PC-9 (cell line): ENCODE results near the gene VWA8. TPM values are rescaled to one million over a fixed set of nuclear protein-coding genes. Genes with fewer than 3 reads are reported as not detected.

Experiments used
- BruUV-seq: library from RNA; stranded (reverse); fragments of 400-500 nt; replicated peaks from 2 replicates; lab custom pipeline; 2021; lab: Mats Ljungman, UMichigan
- CTCF ChIA-PET: fragments of 300-600 bp; sonication (Branson Sonifier 250); formaldehyde crosslinking; loops from one replicate; lab custom pipeline; 2022; ENCODE audit warnings: antibody characterized with exemption; lab: Charles Lee
- POLR2A ChIA-PET: fragments of 300-600 bp; sonication (Branson Sonifier 250); formaldehyde crosslinking; loops from one replicate; lab custom pipeline; 2022; ENCODE audit warnings: antibody characterized with exemption; ENCODE audit not compliant: unreplicated experiment; lab: Charles Lee
- DNase-seq, 2 experiments: peaks; one replicate each; pipeline versions ENCODE4 v3.0.0 to v3.0.0-alpha.2; 2015 to 2022; ENCODE audit warnings: mixed read lengths in 1 of 2
- H2AFZ ChIP-seq: fragments of 200-600 bp; sonication (generic); 2 replicates; pipeline ENCODE4 v1.8.1; 2017; ENCODE audit warnings: antibody characterized with exemption
- H3F3A ChIP-seq: fragments of 200-600 bp; sonication (generic); 2 replicates; pipeline ENCODE4 v1.8.1; 2017; ENCODE audit warnings: antibody characterized with exemption, mild to moderate bottlenecking, low read depth; ENCODE audit not compliant: insufficient read depth
- H3K27ac ChIP-seq: fragments of 200-600 bp; sonication (generic); 2 replicates; pipeline ENCODE4 v1.6.1; 2016; ENCODE audit warnings: mixed run types
- H3K27me3 ChIP-seq: fragments of 200-600 bp; sonication (generic); 2 replicates; pipeline ENCODE4 v1.6.1; 2016; ENCODE audit warnings: low read depth, mixed run types; ENCODE audit not compliant: insufficient read depth
- H3K36me3 ChIP-seq: fragments of 200-600 bp; sonication (generic); 2 replicates; pipeline ENCODE4 v1.6.1; 2016; ENCODE audit warnings: low read depth, mixed run types
- H3K4me1 ChIP-seq: fragments of 200-600 bp; sonication (generic); replicated peaks from 2 replicates; pipeline ENCODE4 v1.6.1; 2016; ENCODE audit warnings: mixed run types; ENCODE audit not compliant: insufficient read depth
- H3K4me2 ChIP-seq: fragments of 200-600 bp; sonication (generic); 2 replicates; pipeline ENCODE4 v1.6.1; 2017; ENCODE audit warnings: mixed run types
- H3K4me3 ChIP-seq: fragments of 200-600 bp; sonication (generic); 2 replicates; pipeline ENCODE4 v1.6.1; 2016; ENCODE audit warnings: mixed run types
- H3K79me2 ChIP-seq: fragments of 200-600 bp; sonication (generic); 2 replicates; pipeline ENCODE4 v1.6.1; 2017; ENCODE audit warnings: low read depth, mixed run types
- H3K9me2 ChIP-seq: fragments of 200-600 bp; sonication (generic); 2 replicates; pipeline ENCODE4 v1.8.1; 2017; ENCODE audit warnings: mild to moderate bottlenecking; ENCODE audit not compliant: insufficient read depth
- H3K9me3 ChIP-seq: fragments of 200-600 bp; sonication (generic); 2 replicates; pipeline ENCODE4 v1.8.1; 2016; ENCODE audit warnings: low read depth; ENCODE audit not compliant: insufficient read depth
- H4K20me1 ChIP-seq: fragments of 200-600 bp; sonication (generic); 2 replicates; pipeline ENCODE4 v1.8.1; 2017; ENCODE audit not compliant: insufficient read depth
- CTCF ChIP-seq: fragments of 200-600 bp; sonication (generic); conservative IDR thresholded peaks from 2 replicates; pipeline ENCODE4 v1.6.1; 2017; ENCODE audit warnings: mixed run types, antibody characterized with exemption, mild to moderate bottlenecking, moderate library complexity
- EZH2 ChIP-seq: fragments of 200-600 bp; sonication (generic); IDR thresholded peaks from 2 replicates; pipeline ENCODE4 v1.8.0; 2017; ENCODE audit warnings: antibody characterized with exemption, low read depth
- intact Hi-C: fragments of 100-400 bp; cut with micrococcal nuclease; formaldehyde crosslinking; loops from one replicate; pipeline ENCODE4 v1.10.0; 2022; ENCODE audit not compliant: unreplicated experiment
- total RNA-seq: library from RNA; stranded (reverse); gene quantifications from 2 replicates; pipeline ENCODE4 v1.2.3, GENCODE V29; 2021

The VWA8 gene
- total RNA-seq, 1 experiment from 2014 or later = 14.1 TPM

GRCh38 chr13:42002066-42002465 lies 41.2 kb upstream of the VWA8 start:
- no peak for TF ChIP-seq CTCF
- Histone ChIP-seq H3K27me3 (no peaks in the 10 kb centered on the region), H3K79me2 (no peaks in the 10 kb centered on the region), H3K36me3 (no peaks in the 10 kb centered on the region), H3F3A (no peaks in the 10 kb centered on the region), H3K4me1 (no peaks in the 10 kb centered on the region), H3K4me2 (no peak overlapping the region), H3K4me3 (no peak overlapping the region), H4K20me1 (no peaks in the 10 kb centered on the region), H3K27ac (no peak overlapping the region), H2AFZ (no peak overlapping the region), H3K9me2 (no peaks in the 10 kb centered on the region), H3K9me3 (no peaks in the 10 kb centered on the region)
- no TSS peak for BruUV-seq
- ChIA-PET CTCF (no interaction called here), POLR2A (no interaction called here)
- DNase-seq = no peak
- intact Hi-C loops = no loop called here

GRCh38 chr13:42001580-42001979 lies 40.7 kb upstream of the VWA8 start:
- no peaks in the 10 kb centered on the region for H3K9me3 ChIP-seq
- H3K9me2 ChIP-seq = no peaks in the 10 kb centered on the region
- no peaks in the 10 kb centered on the region for H3K27me3 ChIP-seq
- H3K4me2 ChIP-seq = no peak overlapping the region
- no peaks in the 10 kb centered on the region for H4K20me1 ChIP-seq
- no peak overlapping the region for H2AFZ ChIP-seq
- no peak for TF ChIP-seq CTCF
- no peak for TF ChIP-seq EZH2
- no peaks in the 10 kb centered on the region for H3F3A ChIP-seq
- H3K4me1 ChIP-seq = no peaks in the 10 kb centered on the region
- CTCF ChIA-PET = no interaction called here
- POLR2A ChIA-PET = no interaction called here
- no peak for DNase-seq
- H3K36me3 ChIP-seq = no peaks in the 10 kb centered on the region
- no peak overlapping the region for H3K27ac ChIP-seq
- no peak overlapping the region for H3K4me3 ChIP-seq
- no peaks in the 10 kb centered on the region for H3K79me2 ChIP-seq
- intact Hi-C loops = no loop called here
- BruUV-seq = no TSS peak

GRCh38 chr13:42000846-42001245 lies 39.9 kb upstream of the VWA8 start:
- ChIA-PET CTCF (no interaction called here), POLR2A (no interaction called here)
- BruUV-seq = no TSS peak
- H3K4me1 ChIP-seq = no peaks in the 10 kb centered on the region
- no peaks in the 10 kb centered on the region for H4K20me1 ChIP-seq
- no peaks in the 10 kb centered on the region for H3K9me2 ChIP-seq
- H3K4me2 ChIP-seq = no peak overlapping the region
- H2AFZ ChIP-seq = no peak overlapping the region
- H3F3A ChIP-seq = no peaks in the 10 kb centered on the region
- no peak for DNase-seq
- no peaks in the 10 kb centered on the region for H3K27me3 ChIP-seq
- H3K9me3 ChIP-seq = no peaks in the 10 kb centered on the region
- no peak overlapping the region for H3K27ac ChIP-seq
- intact Hi-C loops = no loop called here
- TF ChIP-seq EZH2 (no peak), CTCF (no peak)
- no peaks in the 10 kb centered on the region for H3K79me2 ChIP-seq
- no peak overlapping the region for H3K4me3 ChIP-seq
- no peaks in the 10 kb centered on the region for H3K36me3 ChIP-seq
